HG02852 (cell line): Measurements from ENCODE around the gene AMOTL1.
"Not testable (repeated sequence)": the region's sequence is repeated elsewhere in the genome, so short reads cannot be mapped to it uniquely, and the experiment has no call there.

ENCODE experiments used
- ATAC-seq: cut with Tn5 transposase; IDR thresholded peaks from one replicate; pipeline ENCODE4 v1.9.1; 2021; ENCODE audit warnings: mild to moderate bottlenecking, moderate library complexity; ENCODE audit not compliant: unreplicated experiment

Gene AMOTL1

GRCh38 chr11:94849839-94850238 is 81.7 kb downstream of the AMOTL1 start:
- no peak for ATAC-seq

- ATAC-seq, result no peak
Observed at GRCh38 chr11:94851864-94852636, 83.9 kb downstream of the AMOTL1 start.

GRCh38 chr11:94853288-94853687 is 85.1 kb downstream of the AMOTL1 start:
- ATAC-seq, result not testable (repeated sequence)

- no peak for ATAC-seq
Observed at GRCh38 chr11:94853836-94854235, 85.7 kb downstream of the AMOTL1 start.

GRCh38 chr11:94854770-94855633 is 86.8 kb downstream of the AMOTL1 start:
- no peak for ATAC-seq

GRCh38 chr11:94855666-94856065 is 87.5 kb downstream of the AMOTL1 start:
- ATAC-seq, result no peak

GRCh38 chr11:94856443-94856842 is 88.3 kb downstream of the AMOTL1 start:
- no peak for ATAC-seq

GRCh38 chr11:94857337-94857736 is 89.2 kb downstream of the AMOTL1 start:
- no peak for ATAC-seq

- ATAC-seq, result no peak
Observed at GRCh38 chr11:94858012-94858705, 90.0 kb downstream of the AMOTL1 start.

GRCh38 chr11:94860333-94860732 is 92.2 kb downstream of the AMOTL1 start:
- ATAC-seq, result no peak

GRCh38 chr11:94861306-94861845 is 93.2 kb downstream of the AMOTL1 start:
- no peak for ATAC-seq

- no peak for ATAC-seq
Observed at GRCh38 chr11:94862926-94863880, 95.0 kb downstream of the AMOTL1 start.

GRCh38 chr11:94864506-94865045 is 96.4 kb downstream of the AMOTL1 start:
- ATAC-seq, result no peak

GRCh38 chr11:94866231-94866822 is 98.2 kb downstream of the AMOTL1 start:
- no peak for ATAC-seq

GRCh38 chr11:94866936-94867795 is 99.0 kb downstream of the AMOTL1 start:
- ATAC-seq, result peak; percentile 66

- ATAC-seq, result no peak
Observed at GRCh38 chr11:94868468-94868867, 100.3 kb downstream of the AMOTL1 start.

- no peak for ATAC-seq
Observed at GRCh38 chr11:94869186-94869585, 101.0 kb downstream of the AMOTL1 start.

GRCh38 chr11:94870422-94870821 is 102.3 kb downstream of the AMOTL1 start:
- no peak for ATAC-seq
